Adrenal gland (tissue), 12 donors: ENCODE results near the gene TUBGCP5. TPM values are rescaled to one million over a fixed set of nuclear protein-coding genes. Genes with fewer than 3 reads are reported as not detected.

Source experiments
- DNase-seq, 7 donors: peaks; one replicate each; pipeline ENCODE4 v3.0.0-alpha.2; 2019 to 2020
- H3K27ac ChIP-seq, 5 donors: fragments of 200-600 bp; sonication (generic) in 4 of 5; 1 replicate in 3 of 5; 2 replicates in 2 of 5; pipeline versions ENCODE4 v1.5.1 to v1.8.0; 2016 to 2020; ENCODE audit warnings: mild to moderate bottlenecking in 1 of 5
- H3K27me3 ChIP-seq: fragments of 200-600 bp; 2 replicates; pipeline ENCODE4 v1.8.0; 2021
- H3K36me3 ChIP-seq, 2 donors: fragments of 200-600 bp; replicated peaks in 1 of 2; 1 replicate in 1 of 2; 2 replicates in 1 of 2; pipeline versions ENCODE4 v1.5.1 to v1.8.0; 2018 to 2022
- H3K4me1 ChIP-seq, 2 donors: fragments of 200-600 bp; replicated peaks in 1 of 2; 1 replicate in 1 of 2; 2 replicates in 1 of 2; pipeline versions ENCODE4 v1.5.1 to v1.8.0; 2018 to 2021
- H3K4me3 ChIP-seq, 4 donors: fragments of 200-600 bp; sonication (generic) in 3 of 4; one replicate each; pipeline ENCODE4 v1.5.1; 2016 to 2018
- H3K9me3 ChIP-seq, 3 donors: fragments of 200-600 bp; sonication (generic) in 1 of 3; replicated peaks in 1 of 3; 1 replicate in 2 of 3; 2 replicates in 1 of 3; pipeline versions ENCODE4 v1.5.1 to v1.8.0; 2016 to 2021
- CTCF ChIP-seq, 6 experiments: fragments of 450-650 bp in 4 of 6; fragments of 200-600 bp in 2 of 6; sonication (generic) in 1 of 6; IDR thresholded peaks; 1 replicate in 5 of 6; 2 replicates in 1 of 6; pipeline versions ENCODE4 v1.5.1 to v1.8.0; 2016 to 2021; ENCODE audit warnings: antibody characterized with exemption in 6 of 6, mild to moderate bottlenecking in 2 of 6, moderate library complexity in 1 of 6
- POLR2A ChIP-seq, 2 donors: fragments of 450-650 bp; IDR thresholded peaks; one replicate each; pipeline ENCODE4 v1.6.1; 2017; ENCODE audit warnings: antibody characterized with exemption in 2 of 2, mild to moderate bottlenecking in 2 of 2, moderate library complexity in 1 of 2
- WGBS, 4 donors: extraction: QIAGEN DNeasy Blood & Tissue Kit in 2 of 4; methylation state at CpG; one replicate each; pipeline versions ENCODE4 v1.1.5 to v1.1.7; 2013 to 2017; 5-methylcytosine and 5-hydroxymethylcytosine counted together
- intact Hi-C, 2 donors: fragments of 100-400 bp; cut with DNase I; formaldehyde crosslinking; loops; one replicate each; pipeline versions ENCODE4 v1.14.1 to v1.15.0; 2022 to 2023
- polyA plus RNA-seq, 3 donors: library from polyadenylated mRNA; stranded (reverse); fragments of 200-250 nt in 2 of 3; fragments of 350-450 nt in 1 of 3; fragmentation: Illumina TruSeq in 1 of 3; extraction: RNeasy Lipid Tissue Mini Kit (QIAGEN cat#74804) in 1 of 3; gene quantifications; one replicate each; pipeline ENCODE4 v1.2.3, GENCODE V29; 2013 to 2014
- total RNA-seq, 9 donors: library from RNA; depleted of rRNA in 4 of 9; stranded (reverse); fragments of >200 nt in 4 of 9; fragments of 120-200 nt in 1 of 9; fragmentation: NEBNext Ultra II Directional in 1 of 9; extraction: Animal tissue kit (Norgen Biotek cat#: 25700) in 1 of 9; gene quantifications; one replicate each; pipeline versions ENCODE4 v1.1.0 to v1.2.4, GENCODE V29; 2013 to 2023
- donor health status: healthy with polysubstance abuse.
- donor health status: Bipolar disorder and iron deficiency.
- donor health status: DM: yes; HTN: yes; CAD: no.
- donor health status: DM: no; HTN: no; CAD: no.
- donor health status: DM: no; HTN: no; CAD: no.
- donor health status: DM: yes; HTN: yes; CAD: no.

TUBGCP5 gene
- total and polyA plus RNA-seq, 12 donors: 7.9 to 32.4 (median 20.6) TPM

GRCh38 chr15:22960556-22960955 lies 78.8 kb downstream of the TUBGCP5 start:
- no peak overlapping the region for H3K4me3 ChIP-seq
- intact Hi-C loops: no loop called here
- TF ChIP-seq POLR2A (IDR thresholded peaks at IDR 0.05) (no peak), CTCF (IDR thresholded peaks at IDR 0.05) (no peak)
- no peaks in the 10 kb centered on the region for H3K27me3 ChIP-seq
- H3K36me3 ChIP-seq: no peaks in the 10 kb centered on the region
- peak overlapping the region in 2 of 5 donors; percentile 52 to 58 for H3K27ac ChIP-seq
- peaks cover 5 to 63% of the 10 kb centered on the region in 2 donors for H3K4me1 ChIP-seq
- peak in 1 of 7 donors; percentile 5 for DNase-seq
- no peaks in the 10 kb centered on the region for H3K9me3 ChIP-seq
- WGBS, 4 donors: 90 to 96% (median 92%) methylated on average over 8 of the region's 8 CpGs

- 92 to 95% (median 94%) methylated on average over 9 to 11 of the region's 11 CpGs for WGBS, 4 donors
- Histone ChIP-seq H3K4me3 (no peak overlapping the region), H3K4me1 (peaks cover 5 to 68% of the 10 kb centered on the region in 2 donors), H3K27me3 (no peaks in the 10 kb centered on the region), H3K9me3 (no peaks in the 10 kb centered on the region), H3K36me3 (no peaks in the 10 kb centered on the region), H3K27ac (peak overlapping the region in 2 of 5 donors; percentile 35 to 58)
- TF ChIP-seq CTCF (IDR thresholded peaks at IDR 0.05) (no peak), POLR2A (IDR thresholded peaks at IDR 0.05) (no peak)
- peak in 1 of 7 donors; percentile 6 for DNase-seq
- intact Hi-C loops: no loop called here
Measured at GRCh38 chr15:22960126-22960525, 79.2 kb downstream of the TUBGCP5 start.

GRCh38 chr15:22959321-22960101 lies 79.9 kb downstream of the TUBGCP5 start:
- Histone ChIP-seq H3K4me1 (peaks cover 5 to 71% of the 10 kb centered on the region in 2 donors), H3K36me3 (no peaks in the 10 kb centered on the region), H3K27me3 (no peaks in the 10 kb centered on the region), H3K4me3 (no peak overlapping the region), H3K27ac (peak overlapping the region in 1 of 5 donors; percentile 58), H3K9me3 (no peaks in the 10 kb centered on the region)
- peak in 1 of 7 donors; percentile 6 for DNase-seq
- no peak for TF ChIP-seq POLR2A (IDR thresholded peaks at IDR 0.05)
- TF ChIP-seq CTCF (IDR thresholded peaks at IDR 0.05): no peak
- intact Hi-C loops: no loop called here
- 91 to 97% (median 91%) methylated on average over 18 to 33 of the region's 33 CpGs for WGBS, 4 donors

GRCh38 chr15:22958487-22959280 lies 80.7 kb downstream of the TUBGCP5 start:
- DNase-seq: no peak
- intact Hi-C loops: no loop called here
- Histone ChIP-seq H3K36me3 (no peaks in the 10 kb centered on the region), H3K27ac (peak overlapping the region in 1 of 5 donors; percentile 58), H3K4me3 (no peak overlapping the region), H3K9me3 (no peaks in the 10 kb centered on the region), H3K27me3 (no peaks in the 10 kb centered on the region), H3K4me1 (peaks cover 5 to 66% of the 10 kb centered on the region in 2 donors)
- TF ChIP-seq CTCF (IDR thresholded peaks at IDR 0.05): no peak
- WGBS, 4 donors: 83 to 90% (median 87%) methylated on average over 12 to 16 of the region's 16 CpGs
